Body of pancreas (tissue), 4 donors: ENCODE results near the gene FOXC1.

Experiments
- POLR2A ChIP-seq, 3 donors: fragments of 450-650 bp; IDR thresholded peaks; one replicate each; pipeline ENCODE4 v1.6.1; 2016; ENCODE audit warnings: antibody characterized with exemption in 3 of 3, mild to moderate bottlenecking in 2 of 3
- TF ChIP-seq, protein P1 (sequence below), 7 experiments: fragments of 450-650 bp in 4 of 7; fragments of 200-600 bp in 3 of 7; sonication (generic) in 3 of 7; IDR thresholded peaks; one replicate each; pipeline ENCODE4 v1.5.1; 2016 to 2019; ENCODE audit warnings: antibody characterized with exemption in 7 of 7

DNA sequence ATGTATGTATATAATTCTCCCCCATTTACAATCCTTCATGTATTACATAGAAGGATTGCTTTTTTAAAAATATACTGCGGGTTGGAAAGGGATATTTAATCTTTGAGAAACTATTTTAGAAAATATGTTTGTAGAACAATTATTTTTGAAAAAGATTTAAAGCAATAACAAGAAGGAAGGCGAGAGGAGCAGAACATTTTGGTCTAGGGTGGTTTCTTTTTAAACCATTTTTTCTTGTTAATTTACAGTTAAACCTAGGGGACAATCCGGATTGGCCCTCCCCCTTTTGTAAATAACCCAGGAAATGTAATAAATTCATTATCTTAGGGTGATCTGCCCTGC lies 3.6 kb downstream of the FOXC1 start:
- TF ChIP-seq, protein P1, sequence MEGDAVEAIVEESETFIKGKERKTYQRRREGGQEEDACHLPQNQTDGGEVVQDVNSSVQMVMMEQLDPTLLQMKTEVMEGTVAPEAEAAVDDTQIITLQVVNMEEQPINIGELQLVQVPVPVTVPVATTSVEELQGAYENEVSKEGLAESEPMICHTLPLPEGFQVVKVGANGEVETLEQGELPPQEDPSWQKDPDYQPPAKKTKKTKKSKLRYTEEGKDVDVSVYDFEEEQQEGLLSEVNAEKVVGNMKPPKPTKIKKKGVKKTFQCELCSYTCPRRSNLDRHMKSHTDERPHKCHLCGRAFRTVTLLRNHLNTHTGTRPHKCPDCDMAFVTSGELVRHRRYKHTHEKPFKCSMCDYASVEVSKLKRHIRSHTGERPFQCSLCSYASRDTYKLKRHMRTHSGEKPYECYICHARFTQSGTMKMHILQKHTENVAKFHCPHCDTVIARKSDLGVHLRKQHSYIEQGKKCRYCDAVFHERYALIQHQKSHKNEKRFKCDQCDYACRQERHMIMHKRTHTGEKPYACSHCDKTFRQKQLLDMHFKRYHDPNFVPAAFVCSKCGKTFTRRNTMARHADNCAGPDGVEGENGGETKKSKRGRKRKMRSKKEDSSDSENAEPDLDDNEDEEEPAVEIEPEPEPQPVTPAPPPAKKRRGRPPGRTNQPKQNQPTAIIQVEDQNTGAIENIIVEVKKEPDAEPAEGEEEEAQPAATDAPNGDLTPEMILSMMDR (IDR thresholded peaks at IDR 0.05), result no peak
- no peak for TF ChIP-seq POLR2A (IDR thresholded peaks at IDR 0.05)
